NCI-H1105 (cell line): ENCODE data around the gene FCHSD2.
"Not testable (repeated sequence)": the region's sequence is repeated elsewhere in the genome, so short reads cannot be mapped to it uniquely, and the experiment has no call there.

Experiments used
- DNase-seq: peaks from one replicate; lab custom pipeline; 2025; lab: John Stamatoyannopoulos, UW

FCHSD2 gene

GRCh38 chr11:72834905-72835304, 307.2 kb downstream of the FCHSD2 start:
- DNase-seq = no peak

- no peak for DNase-seq
Observed at GRCh38 chr11:72833811-72834493, 308.2 kb downstream of the FCHSD2 start.

DNA sequence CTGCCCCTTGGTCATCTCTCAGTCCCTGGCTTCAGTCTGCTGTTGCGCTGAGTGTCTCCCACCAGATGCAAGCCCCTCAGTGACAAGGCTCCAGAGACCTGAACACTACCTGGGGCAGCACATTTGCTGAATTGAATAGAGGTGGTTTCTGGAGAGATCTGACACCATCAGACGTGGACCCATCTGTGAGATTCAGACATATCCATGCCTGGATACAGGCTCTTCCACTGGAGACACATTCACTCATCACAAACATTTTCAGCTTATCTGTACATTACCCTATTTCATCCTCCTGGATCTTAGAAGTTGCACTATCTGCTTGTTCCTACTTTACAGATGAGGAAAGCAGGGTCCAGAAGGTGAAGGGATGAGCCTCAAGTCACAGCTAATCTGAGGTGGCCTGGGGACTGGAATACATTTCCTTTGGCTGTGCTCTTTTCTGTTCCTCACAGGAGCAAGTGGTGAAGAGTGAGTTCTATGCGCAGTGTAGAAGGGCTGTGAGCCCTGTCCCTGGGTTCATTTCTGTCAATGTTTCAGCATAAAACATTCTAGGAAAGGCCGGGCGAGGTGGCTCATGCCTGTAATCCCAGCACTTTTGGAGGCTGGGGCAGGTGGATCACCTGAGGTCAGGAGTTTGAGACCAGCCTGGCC, 308.9 kb downstream of the FCHSD2 start:
- DNase-seq = no peak

DNA sequence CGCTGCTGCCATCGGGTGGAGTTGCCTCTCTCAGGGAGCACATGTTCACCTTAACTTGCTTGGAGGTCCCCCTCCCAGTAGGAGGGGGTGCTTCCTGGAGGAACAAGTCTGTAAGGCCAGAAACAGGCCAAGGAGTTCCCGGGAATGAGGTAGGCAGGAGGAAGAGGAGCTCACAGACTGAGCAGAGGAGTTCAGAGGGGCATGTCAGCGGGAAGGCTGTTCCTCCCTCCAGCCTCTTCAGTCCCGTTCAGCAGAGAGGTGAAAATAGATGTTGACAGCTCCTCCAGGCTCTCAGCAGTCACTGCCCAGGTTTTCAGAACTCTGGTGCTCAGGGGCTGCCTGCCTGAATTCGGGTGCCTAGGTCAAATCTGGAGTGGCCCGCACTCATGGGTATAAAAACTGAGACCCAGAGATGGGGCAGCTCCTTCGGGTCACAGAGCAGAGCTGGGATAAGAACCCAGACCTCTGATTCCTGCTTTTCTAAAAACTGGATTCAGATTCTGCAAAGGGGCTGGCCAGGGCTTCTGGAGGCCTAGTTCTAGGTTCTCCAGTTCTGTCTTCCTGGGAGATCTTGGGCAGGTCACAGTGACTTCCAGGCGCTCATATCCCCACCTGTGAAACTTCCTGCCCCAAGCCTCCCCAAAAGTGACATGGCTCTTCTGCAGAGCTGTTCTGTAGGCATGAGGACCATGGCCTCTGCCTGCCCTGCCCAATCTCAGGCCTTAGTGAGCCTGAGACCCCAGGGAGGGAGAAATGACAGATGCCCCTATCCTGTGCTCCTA, 309.6 kb downstream of the FCHSD2 start:
- no peak for DNase-seq

- DNase-seq = peak; percentile 82
Observed at GRCh38 chr11:72831521-72832300, 310.4 kb downstream of the FCHSD2 start.

- DNase-seq = no peak
Observed at GRCh38 chr11:72829884-72830533, 312.1 kb downstream of the FCHSD2 start.

- DNase-seq = no peak
Observed at GRCh38 chr11:72829178-72829577, 312.9 kb downstream of the FCHSD2 start.

GRCh38 chr11:72828692-72829101, 313.4 kb downstream of the FCHSD2 start:
- DNase-seq = no peak

DNA sequence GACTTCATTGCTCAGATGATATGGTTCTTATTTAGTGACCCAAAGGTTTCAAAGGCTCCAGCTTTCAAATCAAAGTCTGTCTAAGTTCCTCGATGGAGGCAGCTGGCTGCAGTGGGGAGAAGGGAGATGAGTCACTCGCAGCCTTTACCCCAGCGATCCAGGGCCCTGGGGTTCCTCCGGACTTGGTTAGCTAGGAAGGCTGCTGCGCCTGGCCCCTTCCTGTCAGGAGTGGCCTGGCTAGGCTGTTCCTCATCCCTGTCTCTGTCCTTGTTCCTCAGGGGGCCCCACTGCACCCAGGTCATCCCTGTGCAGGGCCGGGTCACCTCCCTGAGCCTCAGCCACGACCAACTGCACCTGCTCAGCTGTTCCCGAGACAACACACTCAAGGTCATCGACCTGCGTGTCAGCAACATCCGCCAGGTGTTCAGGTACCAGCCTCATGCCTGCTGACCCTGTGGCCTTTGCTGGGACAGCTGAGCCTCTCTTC, 314.0 kb downstream of the FCHSD2 start:
- DNase-seq = no peak

- DNase-seq = not testable (repeated sequence)
Observed at GRCh38 chr11:72827656-72828055, 314.5 kb downstream of the FCHSD2 start.

DNA sequence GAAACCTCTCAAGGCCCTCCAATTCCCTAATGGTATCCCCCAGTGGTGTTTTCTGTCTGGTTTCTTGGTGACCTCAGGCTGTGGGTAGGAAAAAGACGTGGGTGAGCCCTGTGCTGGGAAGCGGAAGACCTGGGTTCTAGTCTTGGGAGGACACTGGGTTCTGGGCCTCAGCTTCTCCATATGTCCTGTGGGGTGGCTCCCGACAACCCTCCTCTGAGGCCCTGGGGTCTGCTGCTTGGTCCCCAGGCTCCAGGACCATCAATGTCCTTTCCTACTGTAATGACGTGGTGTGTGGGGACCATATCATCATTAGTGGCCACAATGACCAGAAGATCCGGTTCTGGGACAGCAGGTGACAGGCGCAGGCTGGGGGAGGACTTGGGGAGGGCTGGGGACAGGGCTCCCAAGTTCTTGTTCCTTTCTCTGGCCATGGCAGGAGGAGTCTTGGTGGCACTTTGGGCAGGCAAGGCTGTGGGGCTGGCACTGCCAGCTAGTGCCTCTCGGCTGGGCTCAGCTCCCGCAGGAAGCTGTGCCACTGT, 315.1 kb downstream of the FCHSD2 start:
- DNase-seq = no peak

GRCh38 chr11:72826191-72826941, 315.8 kb downstream of the FCHSD2 start:
- no peak for DNase-seq

- DNase-seq = no peak
Observed at GRCh38 chr11:72825661-72826060, 316.5 kb downstream of the FCHSD2 start.

- no peak for DNase-seq
Observed at GRCh38 chr11:72824811-72825505, 317.2 kb downstream of the FCHSD2 start.

GRCh38 chr11:72824020-72824419, 318.1 kb downstream of the FCHSD2 start:
- no peak for DNase-seq

- no peak for DNase-seq
Observed at GRCh38 chr11:72823105-72823804, 318.9 kb downstream of the FCHSD2 start.

GRCh38 chr11:72821920-72822799, 320.0 kb downstream of the FCHSD2 start:
- DNase-seq = peak; percentile 93

DNA sequence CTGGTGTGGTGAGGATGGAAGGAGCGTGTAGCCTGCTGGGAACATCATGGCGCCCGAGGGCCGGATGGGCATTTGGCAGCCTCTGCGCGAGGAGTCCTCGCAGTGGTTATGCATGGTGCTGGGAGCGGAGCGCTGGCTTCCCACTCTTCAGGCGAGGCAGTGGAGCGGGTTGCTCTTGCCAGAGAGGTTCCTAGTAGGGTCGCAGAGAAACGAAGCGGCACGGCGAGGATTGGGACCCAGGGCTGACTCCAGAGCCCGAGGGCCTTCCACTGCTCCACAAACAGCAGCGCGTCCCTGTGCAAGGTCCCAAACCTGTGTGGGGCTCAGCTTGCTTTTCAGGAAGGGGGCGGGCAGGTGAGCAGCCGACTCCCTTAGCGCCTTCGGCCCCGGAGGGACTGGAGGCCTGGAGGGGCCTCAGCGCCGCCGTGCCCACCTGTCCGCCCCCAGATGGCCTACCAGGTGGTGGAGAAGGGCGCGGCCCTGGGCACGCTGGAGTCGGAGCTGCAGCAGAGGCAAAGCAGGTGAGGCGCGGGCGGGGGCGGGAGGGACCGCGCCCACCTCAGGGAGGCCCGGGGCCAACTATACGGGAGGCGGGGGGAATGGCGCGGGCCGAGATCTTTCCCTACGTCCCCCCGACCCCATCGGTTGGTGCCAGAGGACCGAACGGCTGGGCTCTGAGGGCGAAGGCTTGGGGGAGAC, 320.7 kb downstream of the FCHSD2 start:
- peak; percentile 45 for DNase-seq
